NCI-H2107 (cell line): ENCODE measurements around the gene PDE4D.
"Not testable (repeated sequence)": the region's sequence is repeated elsewhere in the genome, so short reads cannot be mapped to it uniquely, and the experiment has no call there.

Experiments used
- DNase-seq: peaks from one replicate; lab custom pipeline; 2025; lab: John Stamatoyannopoulos, UW

Gene PDE4D

GRCh38 chr5:59768152-59769040 is 125.1 kb downstream of the PDE4D start:
- peak; percentile 23 for DNase-seq

GRCh38 chr5:59767681-59768151 is 125.8 kb downstream of the PDE4D start:
- DNase-seq = no peak

GRCh38 chr5:59767211-59767605 is 126.3 kb downstream of the PDE4D start:
- no peak for DNase-seq

- no peak for DNase-seq
Observed at GRCh38 chr5:59766427-59767210, 126.9 kb downstream of the PDE4D start.

- no peak for DNase-seq
Observed at GRCh38 chr5:59765446-59765845, 128.1 kb downstream of the PDE4D start.

GRCh38 chr5:59764361-59764760 is 129.2 kb downstream of the PDE4D start:
- no peak for DNase-seq

GRCh38 chr5:59763541-59763940 is 130.0 kb downstream of the PDE4D start:
- no peak for DNase-seq

GRCh38 chr5:59762232-59762631 is 131.3 kb downstream of the PDE4D start:
- not testable (repeated sequence) for DNase-seq

GRCh38 chr5:59760785-59761348 is 132.7 kb downstream of the PDE4D start:
- no peak for DNase-seq

- DNase-seq = no peak
Observed at GRCh38 chr5:59759600-59760351, 133.8 kb downstream of the PDE4D start.

GRCh38 chr5:59758566-59758965 is 135.0 kb downstream of the PDE4D start:
- DNase-seq = no peak

- no peak for DNase-seq
Observed at GRCh38 chr5:59757442-59757841, 136.1 kb downstream of the PDE4D start.

- no peak for DNase-seq
Observed at GRCh38 chr5:59756373-59757035, 137.0 kb downstream of the PDE4D start.

- no peak for DNase-seq
Observed at GRCh38 chr5:59755476-59755875, 138.1 kb downstream of the PDE4D start.

- DNase-seq = no peak
Observed at GRCh38 chr5:59753599-59753998, 139.9 kb downstream of the PDE4D start.

- no peak for DNase-seq
Observed at GRCh38 chr5:59749782-59750520, 143.6 kb downstream of the PDE4D start.

GRCh38 chr5:59748036-59748663 is 145.4 kb downstream of the PDE4D start:
- DNase-seq = not testable (repeated sequence)

- no peak for DNase-seq
Observed at GRCh38 chr5:59746241-59746765, 147.2 kb downstream of the PDE4D start.

GRCh38 chr5:59745415-59745863 is 148.1 kb downstream of the PDE4D start:
- no peak for DNase-seq

GRCh38 chr5:59744531-59744992 is 149.0 kb downstream of the PDE4D start:
- DNase-seq = no peak
